GM23248 (cell line): ENCODE results near the gene POR. TPM values are rescaled to one million over a fixed set of nuclear protein-coding genes. Genes with fewer than 3 reads are reported as not detected.
"Not testable (repeated sequence)": the region's sequence is repeated elsewhere in the genome, so short reads cannot be mapped to it uniquely, and the experiment has no call there.

ENCODE experiments used
- DNase-seq: peaks from one replicate; pipeline ENCODE4 v3.0.0-alpha.2; 2015
- H2AFZ ChIP-seq: fragments of 200-600 bp; sonication (generic); 2 replicates; pipeline ENCODE4 v1.6.1; 2016; ENCODE audit warnings: antibody characterized with exemption
- H3F3A ChIP-seq: fragments of 200-600 bp; sonication (generic); 2 replicates; pipeline ENCODE4 v1.6.1; 2016; ENCODE audit warnings: mild to moderate bottlenecking, antibody characterized with exemption, mixed run types; ENCODE audit not compliant: insufficient read depth
- H3K27ac ChIP-seq: fragments of 200-600 bp; sonication (generic); 2 replicates; pipeline ENCODE4 v1.5.1; 2016; ENCODE audit warnings: mild to moderate bottlenecking
- H3K27me3 ChIP-seq: fragments of 200-600 bp; sonication (generic); replicated peaks from 2 replicates; pipeline ENCODE4 v1.6.1; 2016; ENCODE audit warnings: mild to moderate bottlenecking; ENCODE audit not compliant: insufficient read depth
- H3K36me3 ChIP-seq: fragments of 200-600 bp; sonication (generic); 2 replicates; pipeline ENCODE4 v1.6.1; 2016; ENCODE audit warnings: low read depth, mild to moderate bottlenecking
- H3K4me1 ChIP-seq: fragments of 200-600 bp; sonication (generic); 2 replicates; pipeline ENCODE4 v1.6.1; 2016; ENCODE audit warnings: mild to moderate bottlenecking; ENCODE audit not compliant: insufficient read depth
- H3K4me2 ChIP-seq: fragments of 200-600 bp; sonication (generic); one replicate; pipeline ENCODE4 v1.6.1; 2016; ENCODE audit warnings: mild to moderate bottlenecking; ENCODE audit not compliant: unreplicated experiment
- H3K4me3 ChIP-seq: fragments of 200-600 bp; sonication (generic); 2 replicates; pipeline ENCODE4 v1.5.1; 2016; ENCODE audit warnings: mild to moderate bottlenecking
- H3K79me2 ChIP-seq: fragments of 200-600 bp; sonication (generic); 2 replicates; pipeline ENCODE4 v1.6.1; 2016; ENCODE audit warnings: mild to moderate bottlenecking; ENCODE audit not compliant: insufficient read depth
- H3K9ac ChIP-seq: fragments of 200-600 bp; sonication (generic); 2 replicates; pipeline ENCODE4 v1.6.1; 2016; ENCODE audit warnings: mild to moderate bottlenecking
- H3K9me2 ChIP-seq: fragments of 200-600 bp; sonication (generic); 2 replicates; pipeline ENCODE4 v1.6.1; 2016; ENCODE audit warnings: mixed run types, mild to moderate bottlenecking, moderate library complexity; ENCODE audit not compliant: insufficient read depth
- H3K9me3 ChIP-seq: fragments of 200-600 bp; sonication (generic); one replicate; pipeline ENCODE4 v1.6.1; 2017; ENCODE audit warnings: low read depth
- H4K20me1 ChIP-seq: fragments of 200-600 bp; sonication (generic); 2 replicates; pipeline ENCODE4 v1.6.0; 2016; ENCODE audit not compliant: insufficient read depth
- EZH2 ChIP-seq: fragments of 200-600 bp; sonication (generic); IDR thresholded peaks from 2 replicates; pipeline ENCODE4 v1.6.1; 2018; ENCODE audit warnings: antibody characterized with exemption, mild to moderate bottlenecking; ENCODE audit not compliant: insufficient read depth, poor library complexity, severe bottlenecking
- EZH2phosphoT487 ChIP-seq: fragments of 200-600 bp; sonication (generic); IDR thresholded peaks from 2 replicates; pipeline ENCODE4 v1.6.1; 2018; ENCODE audit warnings: antibody characterized with exemption, moderate library complexity, mild to moderate bottlenecking, low read depth; ENCODE audit not compliant: insufficient read depth
- WGBS, 2 experiments: methylation state at CpG; one replicate each; pipeline ENCODE4 v1.1.6; 2015 to 2017; ENCODE audit warnings: low lambda C conversion rate in 2 of 2, low coverage in 1 of 2; ENCODE audit errors: missing lambda C conversion rate in 2 of 2; 5-methylcytosine and 5-hydroxymethylcytosine counted together
- in situ Hi-C: fragments of 300-500 bp; cut with MboI; formaldehyde crosslinking; loops from 2 replicates; pipeline ENCODE4 v1.15.0; 2020
- polyA plus RNA-seq: library from polyadenylated mRNA; unstranded; fragments of >200 nt; fragmentation: Nextera tagmentation; extraction: Ambion mirVana; gene quantifications from 2 replicates; pipeline ENCODE4 v1.2.1, GENCODE V29; 2016
- total RNA-seq: library from RNA; depleted of rRNA; stranded (reverse); fragments of >200 nt; shearing (Covaris generic); gene quantifications from 2 replicates; pipeline ENCODE4 v1.2.3, GENCODE V29; 2014

POR gene
- total and polyA plus RNA-seq, 2 experiments from 2014 or later: 42.7 to 58.6 TPM

DNA sequence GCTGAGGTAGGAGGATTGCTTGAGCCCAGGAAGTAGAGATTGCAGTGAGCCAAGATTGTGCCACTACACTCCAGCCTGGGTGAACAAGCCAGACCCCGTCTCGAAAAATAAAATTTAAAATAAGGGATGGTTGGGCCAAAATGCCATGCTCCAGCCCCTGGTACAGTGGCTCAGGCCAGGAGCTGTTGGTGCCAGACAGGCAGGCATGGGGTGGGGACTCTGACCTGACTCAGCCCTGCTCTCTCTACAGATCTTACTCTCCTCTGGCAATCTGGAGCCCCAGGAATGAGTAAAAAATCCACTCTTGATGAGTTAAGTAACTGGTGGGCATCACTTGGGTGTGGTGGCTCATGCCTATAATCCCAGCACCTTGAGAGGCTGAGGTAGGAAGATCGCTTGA lies 87.9 kb downstream of the POR start:
- H3K9me2 ChIP-seq: no peaks in the 10 kb centered on the region
- no peaks in the 10 kb centered on the region for H3K79me2 ChIP-seq
- TF ChIP-seq EZH2: no peak
- TF ChIP-seq EZH2phosphoT487: no peak
- H4K20me1 ChIP-seq: no peaks in the 10 kb centered on the region
- no peaks in the 10 kb centered on the region for H3F3A ChIP-seq
- no peak overlapping the region for H3K27ac ChIP-seq
- 92 to 94% methylated on average over 3 of the region's 3 CpGs for WGBS, 2 experiments
- H3K4me2 ChIP-seq: no peak overlapping the region
- no peaks in the 10 kb centered on the region for H3K9me3 ChIP-seq
- no peak for DNase-seq
- no peak overlapping the region for H2AFZ ChIP-seq
- H3K27me3 ChIP-seq: no peaks in the 10 kb centered on the region
- peaks cover 5% of the 10 kb centered on the region; the same call in 1 of the 2 replicates for H3K36me3 ChIP-seq
- H3K4me1 ChIP-seq: no peaks in the 10 kb centered on the region
- no peak overlapping the region for H3K4me3 ChIP-seq
- in situ Hi-C loops: no loop called here
- no peak overlapping the region for H3K9ac ChIP-seq

- DNase-seq: no peak
- in situ Hi-C loops: no loop called here
Observed at GRCh38 chr7:76003351-76003750, 88.4 kb downstream of the POR start.

GRCh38 chr7:76005004-76005403 lies 90.0 kb downstream of the POR start:
- H3K36me3 ChIP-seq, H2AFZ ChIP-seq, H3K4me3 ChIP-seq, H3K9me2 ChIP-seq, H3K9ac ChIP-seq, in situ Hi-C loops, H3F3A ChIP-seq, H3K79me2 ChIP-seq, H3K27me3 ChIP-seq, DNase-seq, H3K4me2 ChIP-seq, H4K20me1 ChIP-seq, H3K4me1 ChIP-seq, H3K27ac ChIP-seq, H3K9me3 ChIP-seq: not testable (repeated sequence)
- whole genome bisulfite sequencing, 2 experiments: 93 to 94% methylated on average over 4 of the region's 4 CpGs

More at GRCh38 chr7:76003351-76003750, 88.4 kb downstream of the POR start:
- no peaks in the 10 kb centered on the region for H3F3A ChIP-seq
- no peak overlapping the region for H3K27ac ChIP-seq
- H3K9ac ChIP-seq: no peak overlapping the region
- TF ChIP-seq EZH2: no peak
- TF ChIP-seq EZH2phosphoT487: no peak
- H3K4me1 ChIP-seq: no peaks in the 10 kb centered on the region
- H3K79me2 ChIP-seq: no peaks in the 10 kb centered on the region
- H2AFZ ChIP-seq: no peak overlapping the region
- no peak overlapping the region for H3K4me3 ChIP-seq
- no peaks in the 10 kb centered on the region for H3K9me2 ChIP-seq
- H4K20me1 ChIP-seq: no peaks in the 10 kb centered on the region
- no peak overlapping the region for H3K4me2 ChIP-seq
- WGBS, 2 experiments: 87 to 92% methylated on average over 10 of the region's 10 CpGs
- no peaks in the 10 kb centered on the region for H3K27me3 ChIP-seq
- H3K36me3 ChIP-seq: peaks cover 5% of the 10 kb centered on the region; the same call in 1 of the 2 replicates
- H3K9me3 ChIP-seq: no peaks in the 10 kb centered on the region

GRCh38 chr7:76008156-76008687 lies 93.3 kb downstream of the POR start:
- H3K36me3 ChIP-seq: peaks cover 5% of the 10 kb centered on the region; the same call in 1 of the 2 replicates
- no peak overlapping the region for H3K4me3 ChIP-seq
- no peaks in the 10 kb centered on the region for H3K79me2 ChIP-seq
- H3K4me1 ChIP-seq: peaks cover 10% of the 10 kb centered on the region; the same call in 1 of the 2 replicates
- no peaks in the 10 kb centered on the region for H3K9me2 ChIP-seq
- no peak overlapping the region for H3K27ac ChIP-seq
- H3K27me3 ChIP-seq: no peaks in the 10 kb centered on the region
- in situ Hi-C loops: no loop called here
- H4K20me1 ChIP-seq: no peaks in the 10 kb centered on the region
- peaks cover 12% of the 10 kb centered on the region; the same call in 1 of the 2 replicates for H3F3A ChIP-seq
- 66 to 72% methylated on average over 8 of the region's 8 CpGs for WGBS, 2 experiments
- DNase-seq: no peak
- TF ChIP-seq EZH2: no peak
- TF ChIP-seq EZH2phosphoT487: no peak
- H3K9ac ChIP-seq: no peak overlapping the region
- no peak overlapping the region for H3K4me2 ChIP-seq
- no peak overlapping the region for H2AFZ ChIP-seq
- no peaks in the 10 kb centered on the region for H3K9me3 ChIP-seq
